Upper lobe of left lung (tissue), 4 donors: ENCODE data around the gene GRID1.

ENCODE experiments used
- CTCF ChIP-seq, 6 experiments: fragments of 450-650 bp in 4 of 6; fragments of 200-600 bp in 2 of 6; sonication (generic) in 2 of 6; IDR thresholded peaks; one replicate each; pipeline ENCODE4 v1.5.1; 2016 to 2019; ENCODE audit warnings: antibody characterized with exemption in 6 of 6
- EP300 ChIP-seq, 4 donors: sonication (generic); formaldehyde crosslinking; IDR thresholded peaks; one replicate each; pipeline ENCODE4 v1.5.1; 2017; ENCODE audit warnings: antibody characterized with exemption in 4 of 4, control low read depth in 2 of 4
- POLR2A ChIP-seq, 4 donors: fragments of 450-650 bp; IDR thresholded peaks; one replicate each; pipeline ENCODE4 v1.5.1; 2016 to 2017; ENCODE audit warnings: antibody characterized with exemption in 4 of 4, mild to moderate bottlenecking in 2 of 4
- POLR2AphosphoS5 ChIP-seq, 2 donors: sonication (generic); formaldehyde crosslinking; IDR thresholded peaks; one replicate each; pipeline ENCODE4 v1.5.1; 2017; ENCODE audit warnings: antibody characterized with exemption in 2 of 2

- TF ChIP-seq CTCF (IDR thresholded peaks at IDR 0.05) (no peak), POLR2AphosphoS5 (IDR thresholded peaks at IDR 0.05) (no peak), EP300 (IDR thresholded peaks at IDR 0.05) (no peak), POLR2A (IDR thresholded peaks at IDR 0.05) (no peak)
Observed at GRCh38 chr10:85849315-85849714, 517.3 kb downstream of the GRID1 start.
